Stimulated activated CD8-positive, alpha-beta memory T cell treated with anti-CD3 and anti-CD28 coated beads, Interleukin-12 subunit alpha, Interleukin-12 subunit beta, amount 100 ng/mL, for 24 hours (primary cell): ENCODE data around the gene TSGA10.
"Not testable (repeated sequence)": the region's sequence is repeated elsewhere in the genome, so short reads cannot be mapped to it uniquely, and the experiment has no call there.

Experiments
- DNase-seq: peaks from one replicate; pipeline ENCODE4 v3.0.0-alpha.2; 2020; ENCODE audit errors: extremely low read depth

TSGA10 gene

GRCh38 chr2:99072551-99072950 is 82.2 kb downstream of the TSGA10 start:
- no peak for DNase-seq

GRCh38 chr2:99067871-99068625 is 86.7 kb downstream of the TSGA10 start:
- no peak for DNase-seq

- no peak for DNase-seq
Observed at GRCh38 chr2:99066075-99066958, 88.4 kb downstream of the TSGA10 start.

GRCh38 chr2:99049187-99049586 is 105.6 kb downstream of the TSGA10 start:
- not testable (repeated sequence) for DNase-seq

GRCh38 chr2:99040736-99041300 is 113.9 kb downstream of the TSGA10 start:
- DNase-seq = not testable (repeated sequence)

- DNase-seq = no peak
Observed at GRCh38 chr2:99035920-99036319, 118.8 kb downstream of the TSGA10 start.

GRCh38 chr2:99032786-99033185 is 122.0 kb downstream of the TSGA10 start:
- DNase-seq = no peak

GRCh38 chr2:99032001-99032400 is 122.7 kb downstream of the TSGA10 start:
- DNase-seq = no peak

GRCh38 chr2:99031481-99031880 is 123.3 kb downstream of the TSGA10 start:
- DNase-seq = no peak

- no peak for DNase-seq
Observed at GRCh38 chr2:99028558-99028957, 126.2 kb downstream of the TSGA10 start.

- DNase-seq = no peak
Observed at GRCh38 chr2:99027856-99028255, 126.9 kb downstream of the TSGA10 start.

GRCh38 chr2:99000708-99001107 is 154.0 kb downstream of the TSGA10 start:
- no peak for DNase-seq

GRCh38 chr2:98988695-98989094 is 166.0 kb downstream of the TSGA10 start:
- not testable (repeated sequence) for DNase-seq

GRCh38 chr2:98985905-98986666 is 168.7 kb downstream of the TSGA10 start:
- DNase-seq = no peak

GRCh38 chr2:98975611-98976010 is 179.1 kb downstream of the TSGA10 start:
- DNase-seq = no peak

- DNase-seq = no peak
Observed at GRCh38 chr2:98972582-98973167, 182.1 kb downstream of the TSGA10 start.

GRCh38 chr2:98959810-98960507 is 194.8 kb downstream of the TSGA10 start:
- no peak for DNase-seq

- DNase-seq = no peak
Observed at GRCh38 chr2:98952966-98953365, 201.8 kb downstream of the TSGA10 start.

GRCh38 chr2:98948956-98949739 is 205.6 kb downstream of the TSGA10 start:
- DNase-seq = no peak

- DNase-seq = no peak
Observed at GRCh38 chr2:98947554-98947953, 207.2 kb downstream of the TSGA10 start.
